GM06990 (cell line): ENCODE measurements around the gene CELF5.

Experiments used
- DNase-seq: peaks from one replicate; pipeline ENCODE4 v3.0.0-alpha.2; 2011; ENCODE audit not compliant: insufficient read length; ENCODE audit errors: extremely low read depth
- H3K27me3 ChIP-seq: replicated peaks from 2 replicates; pipeline ENCODE4 v1.6.0; 2011; ENCODE audit warnings: low read length; ENCODE audit not compliant: control insufficient read depth, insufficient read depth
- H3K36me3 ChIP-seq: 2 replicates; pipeline ENCODE4 v1.5.1; 2011; ENCODE audit warnings: low read length; ENCODE audit not compliant: control insufficient read depth, insufficient read depth
- H3K4me3 ChIP-seq: replicated peaks from 2 replicates; pipeline ENCODE4 v1.5.1; 2011; ENCODE audit warnings: low read depth, mild to moderate bottlenecking, control low read depth, low read length
- CTCF ChIP-seq: IDR thresholded peaks from 2 replicates; pipeline ENCODE4 v1.5.1; 2011; ENCODE audit warnings: low read length, control low read depth, mild to moderate bottlenecking, inconsistent platforms; ENCODE audit not compliant: insufficient read depth, poor library complexity, severe bottlenecking

The CELF5 gene

GRCh38 chr19:3225677-3226093 is 1.2 kb downstream of the CELF5 start:
- no peak for TF ChIP-seq CTCF
- DNase-seq: no peak

GRCh38 chr19:3227054-3227626 is 2.7 kb downstream of the CELF5 start:
- Histone ChIP-seq H3K27me3 (peaks cover 4% of the 10 kb centered on the region), H3K4me3 (no peak overlapping the region), H3K36me3 (no peaks in the 10 kb centered on the region)
- DNase-seq: no peak
- no peak for TF ChIP-seq CTCF

More at GRCh38 chr19:3225677-3226093, 1.2 kb downstream of the CELF5 start:
- Histone ChIP-seq H3K4me3 (no peak overlapping the region), H3K27me3 (peaks cover 4% of the 10 kb centered on the region), H3K36me3 (no peaks in the 10 kb centered on the region)

GRCh38 chr19:3229346-3229743 is 4.9 kb downstream of the CELF5 start:
- DNase-seq: no peak
- H3K4me3 ChIP-seq: no peak overlapping the region
- no peaks in the 10 kb centered on the region for H3K36me3 ChIP-seq
- TF ChIP-seq CTCF: no peak
- peaks cover 4% of the 10 kb centered on the region for H3K27me3 ChIP-seq

GRCh38 chr19:3229888-3230496 is 5.5 kb downstream of the CELF5 start:
- no peak for DNase-seq
- no peak overlapping the region for H3K4me3 ChIP-seq
- no peak for TF ChIP-seq CTCF
- H3K27me3 ChIP-seq: peaks cover 4% of the 10 kb centered on the region
- no peaks in the 10 kb centered on the region for H3K36me3 ChIP-seq

- DNase-seq: no peak
- no peak overlapping the region for H3K4me3 ChIP-seq
- H3K27me3 ChIP-seq: peaks cover 4% of the 10 kb centered on the region
- no peak for TF ChIP-seq CTCF
- H3K36me3 ChIP-seq: no peaks in the 10 kb centered on the region
Measured at GRCh38 chr19:3231288-3231687, 6.8 kb downstream of the CELF5 start.
